Activated CD4-positive, alpha-beta T cell treated with anti-CD3 and anti-CD28 coated beads, Interleukin-2, amount 10 ng/mL, durations not matched to agents 7 days and 5 days (primary cell): ENCODE results near the gene MEOX1. TPM values are rescaled to one million over a fixed set of nuclear protein-coding genes. Genes with fewer than 3 reads are reported as not detected.
A peak's percentile ranks its signal among the peaks of the same experiment; 100 is the strongest.
"Not testable (repeated sequence)": the region's sequence is repeated elsewhere in the genome, so short reads cannot be mapped to it uniquely, and the experiment has no call there.

ENCODE experiments used
- CTCF ChIA-PET: fragments of 350-600 bp; sonication (Branson Sonifier 250); formaldehyde crosslinking; loops from one replicate; lab custom pipeline; 2021; ENCODE audit warnings: antibody characterized with exemption; lab: Charles Lee
- POLR2A ChIA-PET: fragments of 350-600 bp; sonication (Branson Sonifier 250); formaldehyde crosslinking; loops from one replicate; lab custom pipeline; 2021; ENCODE audit warnings: antibody characterized with exemption; lab: Charles Lee
- DNase-seq: peaks from one replicate; pipeline ENCODE4 v3.0.0-alpha.2; 2020
- H3K27ac Mint-ChIP-seq: one replicate; pipeline ENCODE4 v1.8.0; 2021; ENCODE audit warnings: mild to moderate bottlenecking, moderate library complexity, mixed read lengths
- H3K27me3 Mint-ChIP-seq: one replicate; pipeline ENCODE4 v1.8.0; 2021; ENCODE audit warnings: mixed read lengths
- H3K36me3 Mint-ChIP-seq: one replicate; pipeline ENCODE4 v1.8.0; 2021; ENCODE audit warnings: low read depth, mixed read lengths
- H3K4me1 Mint-ChIP-seq: one replicate; pipeline ENCODE4 v1.8.0; 2021; ENCODE audit warnings: mixed read lengths
- H3K4me3 Mint-ChIP-seq: one replicate; pipeline ENCODE4 v1.8.0; 2021; ENCODE audit warnings: mild to moderate bottlenecking, moderate library complexity, mixed read lengths
- H3K9me3 Mint-ChIP-seq: one replicate; pipeline ENCODE4 v1.8.0; 2021; ENCODE audit warnings: mixed read lengths
- total RNA-seq, 2 experiments: library from RNA; stranded (reverse); gene quantifications; one replicate each; pipeline ENCODE4 v1.2.3, GENCODE V29; 2021

The MEOX1 gene
- total RNA-seq, 2 experiments from 2014 or later = 5.1 to 6.6 TPM

DNA sequence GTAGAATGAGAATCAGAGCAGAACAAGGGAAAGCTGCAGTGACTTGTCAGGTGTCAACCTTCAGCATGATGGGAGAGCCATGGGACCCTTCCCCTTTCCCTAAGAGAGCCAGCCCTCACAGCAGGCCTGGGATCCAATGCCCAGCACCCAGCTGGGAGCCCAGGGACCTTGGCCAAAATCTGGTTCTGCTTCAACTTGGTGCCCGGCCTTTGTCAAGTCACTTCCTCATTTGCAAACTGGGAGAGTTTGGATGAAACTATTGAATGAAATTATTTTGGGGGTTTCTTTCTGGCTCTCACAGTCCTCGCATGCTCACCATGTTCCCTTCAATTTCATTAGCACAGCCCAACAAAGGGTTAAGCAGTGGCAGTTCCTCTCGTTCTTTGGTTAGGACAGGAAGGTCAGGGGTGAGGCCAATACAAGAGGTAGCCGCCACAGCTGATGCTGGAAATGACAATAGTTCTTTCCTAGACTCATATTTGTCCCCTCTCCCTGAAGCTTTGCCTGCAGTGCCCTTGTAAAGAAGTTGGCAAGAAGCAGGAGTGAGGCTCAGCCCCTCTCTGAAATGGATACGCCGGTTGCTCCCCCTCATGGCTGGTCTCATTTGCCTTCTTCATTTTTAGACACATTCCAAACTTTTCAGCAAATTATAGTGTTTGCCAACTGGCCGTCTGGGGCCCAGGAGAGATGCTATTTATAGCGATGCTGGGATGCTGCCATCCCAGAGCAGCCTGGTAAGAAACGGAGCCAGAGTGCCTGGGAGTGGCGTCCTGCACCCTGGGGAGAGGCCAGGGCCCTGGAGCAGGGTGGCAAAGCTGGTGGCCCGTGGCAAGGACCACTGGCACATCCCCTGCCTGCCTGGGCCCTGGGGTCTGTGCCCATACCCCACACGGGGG is 34.5 kb upstream of the MEOX1 start:
- Mint-ChIP-seq H3K27ac (no peak overlapping the region), H3K9me3 (peaks cover 3% of the 10 kb centered on the region), H3K36me3 (no peaks in the 10 kb centered on the region), H3K4me3 (no peak overlapping the region), H3K4me1 (peaks cover 7% of the 10 kb centered on the region), H3K27me3 (peaks cover 13% of the 10 kb centered on the region)
- DNase-seq = no peak
- CTCF ChIA-PET = interaction anchor here (1.1 to 12.8 kb wide), 4 partner anchors 10 to 161 kb away, joined by 3 to 135 read pairs (median 4); partner anchors contain the start of gene SOST
- POLR2A ChIA-PET = no interaction called here

DNA sequence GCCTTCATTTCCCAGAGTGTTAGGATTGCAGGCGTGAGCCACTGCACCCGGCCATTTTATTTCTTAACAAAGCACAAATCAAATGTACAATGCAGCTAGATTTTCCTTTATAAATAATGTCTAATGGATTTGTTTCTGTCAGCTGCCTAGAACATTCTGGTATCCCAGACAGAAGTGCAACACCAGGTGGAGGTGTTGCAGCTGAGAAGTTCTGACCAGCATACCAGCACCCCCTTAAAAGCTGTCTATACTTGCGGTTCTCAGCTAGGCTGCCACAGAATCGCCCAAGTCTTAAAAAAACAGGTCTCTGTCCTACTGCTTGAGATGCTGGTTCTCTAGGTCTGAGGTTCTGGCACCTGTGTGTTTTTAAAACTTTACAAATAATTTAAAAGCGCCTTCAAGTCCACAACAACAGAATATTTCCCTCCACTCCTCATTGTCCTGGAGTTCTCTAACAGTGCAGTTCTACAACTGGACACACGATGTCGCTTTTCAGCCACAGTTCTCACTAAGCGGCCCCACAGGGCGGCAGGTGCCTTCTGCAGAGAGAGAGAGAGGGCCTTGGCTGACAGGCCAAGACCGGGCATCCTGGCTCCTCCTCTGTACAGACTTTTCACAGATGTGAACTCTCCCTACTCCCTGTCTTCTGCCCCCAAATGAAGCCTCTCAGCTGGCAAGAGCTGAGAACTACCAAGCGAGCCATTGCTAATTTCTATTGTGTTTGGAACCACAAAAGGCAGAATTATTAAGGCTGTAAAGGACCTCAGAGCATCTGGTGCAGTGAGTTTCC is 32.6 kb upstream of the MEOX1 start:
- POLR2A ChIA-PET = interaction anchor here (0.7 kb wide), 1 partner anchor 67 kb away, joined by 4 read pairs; no protein-coding TSS in a partner anchor
- peaks cover 3% of the 10 kb centered on the region for H3K9me3 Mint-ChIP-seq
- H3K27me3 Mint-ChIP-seq = peaks cover 7% of the 10 kb centered on the region
- H3K4me1 Mint-ChIP-seq = no peaks in the 10 kb centered on the region
- peak; percentile 82 for DNase-seq
- H3K36me3 Mint-ChIP-seq = no peaks in the 10 kb centered on the region
- CTCF ChIA-PET = interaction anchor here (0.5 to 12.8 kb wide), 14 partner anchors 9 to 161 kb away, joined by 3 to 135 read pairs (median 4); partner anchors contain the start of gene SOST
- H3K27ac Mint-ChIP-seq = no peak overlapping the region
- no peak overlapping the region for H3K4me3 Mint-ChIP-seq

DNA sequence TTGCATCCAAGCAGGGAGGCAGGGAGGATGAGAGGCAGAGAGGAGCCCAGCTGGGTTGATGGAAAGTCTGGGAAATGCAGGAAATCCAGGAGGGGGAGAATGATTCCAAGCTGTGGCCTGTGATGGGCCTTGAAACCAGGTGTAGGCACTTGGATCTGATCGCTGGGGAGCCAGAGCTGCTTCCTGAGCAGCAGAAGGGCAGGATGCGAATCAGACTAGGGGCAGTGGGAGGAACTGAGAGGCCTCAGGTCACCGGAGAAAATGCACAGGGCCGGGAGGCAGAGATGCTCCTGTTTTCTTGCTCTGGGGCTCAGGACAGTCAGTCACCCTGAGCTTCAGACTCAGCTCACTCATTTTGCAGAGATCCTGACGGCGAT is 29.6 kb upstream of the MEOX1 start:
- Mint-ChIP-seq H3K4me1 (no peaks in the 10 kb centered on the region), H3K4me3 (no peak overlapping the region), H3K36me3 (no peaks in the 10 kb centered on the region), H3K27me3 (no peaks in the 10 kb centered on the region), H3K27ac (no peak overlapping the region), H3K9me3 (no peaks in the 10 kb centered on the region)
- ChIA-PET POLR2A (no interaction called here), CTCF (interaction anchor here (1.0 to 12.8 kb wide), 2 partner anchors 68 to 76 kb away, joined by 3 to 135 read pairs; partner anchors contain the start of gene SOST)
- DNase-seq = no peak

DNA sequence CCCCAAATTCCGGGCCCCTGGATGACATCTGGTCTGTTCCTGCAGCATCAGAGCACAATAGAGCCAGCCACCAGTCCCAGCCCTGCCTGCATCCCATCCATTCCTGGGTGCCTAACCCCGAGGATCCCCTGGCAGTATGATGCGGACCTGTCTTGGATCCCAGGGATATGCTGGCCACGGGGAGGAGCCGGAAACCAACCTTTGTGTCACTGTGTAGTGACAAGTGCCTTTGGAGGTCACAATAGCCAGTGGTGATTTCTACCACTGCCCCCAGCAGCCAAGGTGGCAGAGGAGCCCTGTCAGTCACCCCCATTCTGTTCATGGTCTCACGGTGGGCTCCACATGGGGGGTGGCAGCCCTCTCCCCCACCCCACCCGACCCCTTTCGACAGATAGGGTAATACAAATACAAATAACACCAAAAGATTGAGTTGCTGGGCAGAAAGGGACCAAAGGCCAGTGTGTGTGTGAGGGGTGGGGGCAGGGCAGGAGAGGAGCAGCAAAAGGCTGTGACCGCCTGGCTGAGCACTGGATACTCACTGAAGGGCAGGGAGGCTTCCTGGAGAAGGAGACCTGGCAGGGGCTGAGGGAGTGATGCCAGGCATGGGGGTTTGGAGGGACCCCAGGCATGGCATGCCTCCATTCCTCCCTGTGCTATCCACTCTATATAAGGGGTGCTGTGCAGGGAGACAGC is 29.0 kb upstream of the MEOX1 start:
- H3K9me3 Mint-ChIP-seq = no peaks in the 10 kb centered on the region
- H3K27me3 Mint-ChIP-seq = no peaks in the 10 kb centered on the region
- DNase-seq = no peak
- ChIA-PET CTCF (interaction anchor here (1.0 to 12.8 kb wide), 2 partner anchors 68 to 76 kb away, joined by 3 to 135 read pairs; partner anchors contain the start of gene SOST), POLR2A (no interaction called here)
- H3K36me3 Mint-ChIP-seq = no peaks in the 10 kb centered on the region
- no peaks in the 10 kb centered on the region for H3K4me1 Mint-ChIP-seq
- H3K27ac Mint-ChIP-seq = no peak overlapping the region
- no peak overlapping the region for H3K4me3 Mint-ChIP-seq

DNA sequence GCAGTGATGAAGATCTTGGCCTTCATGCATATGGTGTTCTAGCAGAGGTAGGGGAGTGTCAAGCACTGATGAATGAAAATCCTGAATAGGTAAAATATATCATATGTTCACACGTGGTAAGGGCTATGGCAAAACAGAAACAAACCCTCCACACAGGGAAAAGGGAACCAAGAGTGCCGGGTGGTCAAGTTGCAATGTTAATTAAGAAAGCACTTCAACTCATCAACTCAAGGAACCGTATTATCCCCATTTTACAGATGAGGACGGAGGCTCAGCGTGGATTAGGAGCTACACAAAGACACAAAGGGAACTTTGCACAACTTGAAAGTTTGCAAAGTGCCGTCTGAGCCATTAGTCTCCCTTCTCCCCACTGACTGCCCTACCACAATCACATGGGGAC is 28.1 kb upstream of the MEOX1 start:
- ChIA-PET POLR2A (no interaction called here), CTCF (interaction anchor here (0.6 kb wide), 1 partner anchor 76 kb away, joined by 3 read pairs; no protein-coding TSS in a partner anchor)
- H3K27me3 Mint-ChIP-seq = no peaks in the 10 kb centered on the region
- no peak overlapping the region for H3K4me3 Mint-ChIP-seq
- H3K9me3 Mint-ChIP-seq = no peaks in the 10 kb centered on the region
- H3K27ac Mint-ChIP-seq = no peak overlapping the region
- DNase-seq = no peak
- H3K36me3 Mint-ChIP-seq = no peaks in the 10 kb centered on the region
- H3K4me1 Mint-ChIP-seq = no peaks in the 10 kb centered on the region

DNA sequence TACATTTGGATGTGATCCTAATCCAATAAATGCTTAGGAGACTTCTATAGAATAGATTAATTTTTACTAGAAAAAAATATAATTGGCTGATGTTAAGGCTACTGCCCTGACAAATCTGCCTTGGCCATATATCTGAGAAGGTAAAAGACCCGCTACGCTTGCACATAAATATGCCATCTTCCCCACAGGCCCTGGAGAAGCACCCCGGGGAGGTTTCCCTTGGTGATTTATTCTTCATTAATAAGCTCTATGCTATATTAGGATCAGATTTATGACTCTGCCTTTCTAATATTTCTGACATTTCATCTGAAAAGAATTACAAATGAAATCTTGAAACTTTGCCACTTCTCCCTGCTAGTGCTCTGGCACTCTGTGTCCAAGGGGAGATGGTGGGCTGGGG is 27.4 kb upstream of the MEOX1 start:
- POLR2A ChIA-PET = no interaction called here
- no peak overlapping the region for H3K27ac Mint-ChIP-seq

DNA sequence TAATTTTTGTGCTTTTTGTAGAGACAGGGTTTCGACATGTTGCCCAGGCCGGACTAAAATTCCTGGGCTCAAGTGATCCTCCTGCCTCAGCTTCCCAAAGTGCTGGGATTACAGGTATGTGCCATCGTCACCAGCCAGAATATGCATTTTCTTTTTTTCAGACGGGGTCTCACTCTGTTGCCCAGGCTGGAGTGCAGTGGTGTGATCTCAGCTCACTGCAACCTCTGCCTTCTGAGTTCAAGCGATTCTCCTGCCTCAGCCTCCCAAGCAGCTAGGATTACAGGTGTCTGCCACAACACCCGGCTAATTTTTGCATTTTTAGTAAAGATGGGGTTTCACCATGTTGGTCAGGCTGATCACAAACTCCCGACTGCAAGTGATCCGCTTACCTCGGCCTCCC is 25.2 kb upstream of the MEOX1 start:
- H3K27me3 Mint-ChIP-seq, H3K9me3 Mint-ChIP-seq, H3K27ac Mint-ChIP-seq, H3K4me3 Mint-ChIP-seq, H3K36me3 Mint-ChIP-seq, H3K4me1 Mint-ChIP-seq, POLR2A ChIA-PET, DNase-seq, CTCF ChIA-PET: not testable (repeated sequence)

More for the DNA sequence above, 27.4 kb upstream of the MEOX1 start:
- Mint-ChIP-seq H3K27me3 (no peaks in the 10 kb centered on the region), H3K9me3 (no peaks in the 10 kb centered on the region), H3K36me3 (no peaks in the 10 kb centered on the region), H3K4me3 (no peak overlapping the region), H3K4me1 (no peaks in the 10 kb centered on the region)
- DNase-seq = no peak
- CTCF ChIA-PET = no interaction called here

DNA sequence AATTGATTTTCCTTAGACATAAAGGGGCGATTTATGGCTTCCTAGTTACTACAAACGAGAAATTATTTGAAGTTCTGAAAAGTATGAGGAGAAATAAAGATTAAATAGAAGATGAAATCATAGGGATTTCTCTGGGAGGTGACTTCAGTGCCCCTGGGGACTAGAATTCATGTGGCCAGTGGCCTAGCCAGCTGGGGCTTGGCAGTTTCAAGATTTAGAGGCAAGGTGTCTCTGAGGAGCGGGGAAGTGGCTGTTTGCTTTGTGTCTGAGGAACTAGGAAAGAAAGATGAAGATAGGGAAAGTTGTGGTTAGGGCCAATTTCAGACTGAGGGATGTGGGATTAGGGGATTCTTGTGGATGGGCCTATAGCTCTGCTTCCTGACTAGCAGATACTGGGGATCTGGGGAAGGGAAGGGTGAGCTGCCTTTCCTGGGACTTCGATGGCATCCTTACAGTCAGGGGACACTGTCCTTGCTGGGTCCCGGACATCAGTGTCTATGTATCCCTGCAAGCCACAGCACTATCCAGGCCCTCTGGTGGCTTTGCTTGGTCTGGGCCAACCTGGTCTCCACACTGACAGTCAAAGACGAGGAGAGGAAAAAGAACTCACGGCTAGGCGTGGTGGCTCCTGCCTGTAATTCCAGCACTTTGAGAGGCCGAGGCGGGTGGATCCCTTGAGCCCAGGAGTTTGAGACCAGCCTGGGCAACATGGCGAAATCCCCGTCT is 22.4 kb upstream of the MEOX1 start:
- no peaks in the 10 kb centered on the region for H3K9me3 Mint-ChIP-seq
- H3K4me3 Mint-ChIP-seq = no peak overlapping the region
- DNase-seq = no peak
- H3K27me3 Mint-ChIP-seq = peaks cover 6% of the 10 kb centered on the region
- no peak overlapping the region for H3K27ac Mint-ChIP-seq
- no peaks in the 10 kb centered on the region for H3K36me3 Mint-ChIP-seq
- no peaks in the 10 kb centered on the region for H3K4me1 Mint-ChIP-seq
- ChIA-PET CTCF (interaction anchor here (0.5 to 1.8 kb wide), 6 partner anchors 19 to 848 kb away, joined by 3 to 5 read pairs (median 4); no protein-coding TSS in a partner anchor), POLR2A (no interaction called here)

DNA sequence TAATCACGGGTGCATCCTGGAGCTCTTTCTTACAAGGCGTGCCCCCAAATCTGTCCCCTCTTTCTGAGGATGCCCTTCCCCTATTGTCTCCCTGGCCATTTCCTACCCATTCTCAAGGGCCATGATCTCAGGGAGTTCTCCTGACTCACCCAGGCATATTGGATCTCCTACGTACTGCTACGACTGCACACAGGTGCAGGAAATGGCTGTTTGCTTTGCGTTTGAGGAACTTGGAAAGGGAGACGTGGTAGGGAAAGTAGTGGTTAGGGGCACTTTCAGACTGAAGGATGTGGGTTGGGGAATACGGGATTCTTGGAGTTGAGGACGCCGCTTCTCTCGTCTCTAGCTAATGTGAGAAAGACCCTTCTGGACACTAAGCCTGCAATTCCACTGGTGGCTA is 18.7 kb upstream of the MEOX1 start:
- ChIA-PET CTCF (interaction anchor here (1.2 kb wide), 1 partner anchor 29 kb away, joined by 3 read pairs; no protein-coding TSS in a partner anchor), POLR2A (no interaction called here)
- H3K27me3 Mint-ChIP-seq = peaks cover 6% of the 10 kb centered on the region
- no peak overlapping the region for H3K27ac Mint-ChIP-seq
- DNase-seq = no peak
- peaks cover 14% of the 10 kb centered on the region for H3K4me1 Mint-ChIP-seq
- H3K4me3 Mint-ChIP-seq = no peak overlapping the region
- H3K9me3 Mint-ChIP-seq = no peaks in the 10 kb centered on the region
- H3K36me3 Mint-ChIP-seq = no peaks in the 10 kb centered on the region

DNA sequence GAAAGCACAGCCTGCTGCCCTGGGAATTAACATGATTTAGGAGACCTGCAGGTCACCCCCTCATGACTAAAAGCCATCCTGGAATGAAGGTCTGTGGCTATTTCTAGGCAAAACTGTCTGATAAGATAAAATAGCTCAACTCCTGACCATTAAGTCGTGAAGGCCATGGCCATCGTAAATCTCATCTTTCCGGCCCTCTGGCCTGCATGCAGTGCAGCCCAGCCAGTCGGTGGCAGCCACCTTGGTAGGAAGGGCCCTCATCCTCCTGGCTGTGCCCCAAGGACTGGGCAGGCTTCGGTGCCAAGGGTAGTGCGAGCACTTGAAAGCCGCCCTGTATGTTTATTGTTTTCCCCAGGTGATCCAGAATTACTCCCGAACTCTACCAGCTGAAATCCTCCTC is 18.2 kb upstream of the MEOX1 start:
- H3K4me1 Mint-ChIP-seq = peaks cover 14% of the 10 kb centered on the region
- H3K9me3 Mint-ChIP-seq = no peaks in the 10 kb centered on the region
- CTCF ChIA-PET = interaction anchor here (0.9 to 1.2 kb wide), 3 partner anchors 21 to 117 kb away, joined by 3 to 4 read pairs (median 4); no protein-coding TSS in a partner anchor

DNA sequence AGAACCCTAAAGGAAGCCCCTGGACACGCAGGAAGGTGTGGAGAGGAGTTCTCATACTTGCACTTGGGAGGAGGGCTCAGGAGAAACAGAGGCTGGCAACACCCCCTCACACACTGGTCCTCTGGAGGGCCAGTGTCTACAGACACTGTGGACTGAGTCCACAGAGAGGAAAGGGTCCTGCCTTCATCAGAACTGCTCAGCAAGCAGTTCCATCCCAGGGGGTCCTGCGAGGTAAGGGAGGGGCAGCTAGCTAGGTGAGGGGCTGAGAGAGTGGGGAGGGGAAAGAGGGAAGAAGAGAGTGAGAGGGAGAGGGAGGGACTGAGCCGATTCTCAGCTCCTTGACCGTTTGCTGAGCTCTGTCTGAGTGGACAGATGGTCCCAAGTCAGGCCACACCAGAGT is 17.7 kb upstream of the MEOX1 start:
- no peak for DNase-seq
- H3K27ac Mint-ChIP-seq = no peak overlapping the region
- H3K4me3 Mint-ChIP-seq = no peak overlapping the region
- peaks cover 14% of the 10 kb centered on the region for H3K4me1 Mint-ChIP-seq
- no peaks in the 10 kb centered on the region for H3K9me3 Mint-ChIP-seq
- ChIA-PET CTCF (interaction anchor here (0.8 to 1.1 kb wide), 3 partner anchors 22 to 116 kb away, joined by 4 read pairs; no protein-coding TSS in a partner anchor), POLR2A (no interaction called here)
- H3K36me3 Mint-ChIP-seq = no peaks in the 10 kb centered on the region
- H3K27me3 Mint-ChIP-seq = peaks cover 11% of the 10 kb centered on the region

More for the DNA sequence above, 18.2 kb upstream of the MEOX1 start:
- no peak overlapping the region for H3K4me3 Mint-ChIP-seq
- no peaks in the 10 kb centered on the region for H3K36me3 Mint-ChIP-seq
- DNase-seq = no peak
- peaks cover 11% of the 10 kb centered on the region for H3K27me3 Mint-ChIP-seq
- POLR2A ChIA-PET = no interaction called here
- no peak overlapping the region for H3K27ac Mint-ChIP-seq
